Kidney tubule cell (primary cell): ENCODE results near the gene MBOAT1.
A peak's percentile ranks its signal among the peaks of the same experiment; 100 is the strongest.
"Not testable (repeated sequence)": the region's sequence is repeated elsewhere in the genome, so short reads cannot be mapped to it uniquely, and the experiment has no call there.

Source experiments
- DNase-seq: peaks from one replicate; pipeline ENCODE4 v3.0.0-alpha.2; 2018; ENCODE audit warnings: low spot score

MBOAT1 gene

DNA sequence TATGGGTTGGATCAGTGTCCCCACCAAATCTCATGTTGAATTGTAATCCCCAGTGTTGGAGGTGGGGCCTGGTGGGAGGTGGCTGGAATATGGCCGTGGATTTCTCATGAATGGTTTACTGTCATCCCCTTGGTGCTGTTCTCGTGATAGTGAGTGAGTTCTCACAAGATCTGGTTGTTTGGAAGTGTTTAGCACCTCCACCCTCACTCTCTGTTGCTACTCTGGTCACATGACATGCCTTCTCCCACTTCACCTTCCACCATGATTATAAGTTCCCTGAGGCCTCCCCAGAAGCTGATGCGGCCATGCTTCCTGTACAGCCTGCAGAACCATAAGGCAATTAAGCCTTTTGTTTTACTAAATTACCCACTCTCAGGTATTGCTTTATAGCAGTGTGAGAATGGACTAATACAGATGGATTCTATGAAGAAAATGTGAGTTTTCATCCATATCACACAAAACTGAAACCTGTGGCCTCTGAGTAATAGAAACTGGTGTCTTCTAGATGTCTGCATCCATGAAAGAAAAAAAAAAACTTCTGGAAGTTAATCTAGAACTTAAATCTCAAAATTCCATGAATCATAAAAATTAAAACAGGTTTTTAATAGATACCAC, 39.3 kb downstream of the MBOAT1 start:
- DNase-seq = no peak

DNA sequence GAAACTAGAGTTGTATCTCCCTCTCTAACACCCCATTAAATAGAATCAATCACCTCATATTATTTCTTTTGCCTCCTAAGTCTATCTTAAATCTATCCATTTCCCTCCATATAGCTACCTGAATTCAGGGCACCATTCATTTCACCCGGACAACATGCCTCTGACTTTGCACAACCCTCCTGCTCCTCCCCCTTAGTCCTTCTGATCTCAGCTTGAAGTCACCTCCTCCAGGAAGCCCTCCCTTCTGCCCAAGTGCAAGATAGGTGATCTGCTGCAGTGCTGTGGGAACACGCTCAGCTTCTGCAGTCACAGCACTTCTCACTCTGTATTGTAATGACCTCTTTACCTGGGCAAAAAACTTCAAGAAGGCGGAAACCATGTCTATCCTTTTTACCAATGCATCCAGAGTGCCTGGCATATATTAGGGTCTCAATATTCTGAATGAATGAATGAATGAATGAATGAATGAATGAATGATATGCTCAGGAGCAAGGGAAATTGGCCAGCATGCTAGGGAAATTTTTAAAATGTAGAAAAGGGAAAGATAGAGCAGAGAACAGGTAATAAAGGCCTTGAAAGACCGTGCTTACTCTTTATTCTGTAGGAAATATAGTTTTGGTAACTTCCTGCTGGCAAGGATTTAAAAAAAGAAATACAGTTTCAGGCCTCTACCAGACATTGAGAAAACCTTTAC, 41.7 kb downstream of the MBOAT1 start:
- no peak for DNase-seq

DNA sequence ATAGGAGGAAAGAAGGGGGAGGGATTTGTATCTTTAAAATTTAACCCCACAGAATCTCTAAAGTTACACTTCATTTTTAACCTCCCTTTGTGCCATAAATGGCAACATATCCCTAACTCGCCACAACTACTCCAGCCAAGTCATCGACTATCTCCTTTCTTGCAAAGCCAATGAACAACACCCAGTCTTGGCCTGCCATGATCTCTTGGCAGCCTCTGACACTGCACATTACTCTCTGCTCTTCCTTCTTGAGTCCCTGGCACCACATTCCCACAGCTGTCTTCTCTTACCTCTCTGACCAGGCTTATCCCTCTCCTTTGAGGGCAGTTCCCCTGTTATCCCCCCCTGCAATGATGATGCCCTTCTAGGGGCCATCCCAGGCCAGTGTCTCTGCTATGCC, 42.5 kb downstream of the MBOAT1 start:
- DNase-seq = no peak

DNA sequence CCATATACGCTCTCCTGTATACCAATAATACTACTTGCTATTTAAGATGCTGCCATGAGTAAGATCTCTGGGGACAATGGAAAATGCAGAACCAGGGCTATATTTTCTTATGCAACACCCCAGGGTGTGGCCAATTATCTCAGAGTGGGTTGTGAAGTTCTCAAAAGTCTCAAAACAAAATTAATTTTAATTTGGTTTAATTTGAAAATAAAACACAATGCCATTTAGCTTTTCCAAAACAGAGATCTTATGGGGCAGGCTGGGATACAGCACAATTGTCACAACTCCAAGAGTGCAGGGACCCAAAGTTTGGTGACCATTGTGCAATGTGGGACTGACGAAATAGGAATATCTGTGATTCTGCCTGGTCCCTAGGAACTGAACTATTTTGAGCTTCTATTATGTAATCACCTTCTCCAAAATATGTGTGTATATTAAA, 43.1 kb downstream of the MBOAT1 start:
- no peak for DNase-seq

GRCh38 chr6:20168690-20169089, 43.6 kb downstream of the MBOAT1 start:
- no peak for DNase-seq

DNA sequence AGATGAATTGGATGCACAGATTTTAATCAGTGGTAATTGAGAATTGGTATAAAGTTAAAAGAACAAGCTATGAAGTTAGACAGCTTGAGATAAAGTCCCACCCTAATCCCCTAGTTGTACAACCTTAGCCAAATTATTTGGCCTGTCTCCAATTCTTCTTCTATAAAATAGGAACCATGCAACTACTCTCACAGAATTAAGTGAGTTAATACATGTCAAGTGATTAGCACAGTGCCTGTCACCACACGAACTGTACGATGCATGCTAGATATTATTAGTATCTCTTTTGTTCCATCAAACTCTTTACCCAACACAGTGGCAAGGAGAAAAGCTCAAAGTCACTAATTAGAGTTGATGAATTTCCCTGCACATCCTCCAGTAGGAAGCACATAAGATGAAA, 44.7 kb downstream of the MBOAT1 start:
- no peak for DNase-seq

DNA sequence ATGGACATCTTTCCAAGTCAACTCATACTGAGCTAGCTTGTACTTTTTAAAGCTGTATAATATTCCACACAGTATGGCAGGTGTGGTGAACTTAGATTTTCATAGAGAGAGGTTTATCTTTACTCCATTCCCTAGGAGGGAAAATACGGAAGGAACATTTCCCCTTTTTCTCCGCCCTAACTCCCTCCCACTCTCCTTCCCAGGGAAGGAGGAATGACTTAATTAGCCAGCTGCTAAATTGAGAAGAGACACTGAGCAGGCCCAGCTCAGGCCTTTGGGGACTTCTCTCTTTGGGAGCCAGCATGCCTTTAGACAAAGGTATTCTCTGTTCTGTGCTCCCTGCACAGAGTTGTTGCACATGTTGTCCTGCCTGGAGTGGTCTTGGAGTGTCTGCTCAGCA, 46.1 kb downstream of the MBOAT1 start:
- no peak for DNase-seq

DNA sequence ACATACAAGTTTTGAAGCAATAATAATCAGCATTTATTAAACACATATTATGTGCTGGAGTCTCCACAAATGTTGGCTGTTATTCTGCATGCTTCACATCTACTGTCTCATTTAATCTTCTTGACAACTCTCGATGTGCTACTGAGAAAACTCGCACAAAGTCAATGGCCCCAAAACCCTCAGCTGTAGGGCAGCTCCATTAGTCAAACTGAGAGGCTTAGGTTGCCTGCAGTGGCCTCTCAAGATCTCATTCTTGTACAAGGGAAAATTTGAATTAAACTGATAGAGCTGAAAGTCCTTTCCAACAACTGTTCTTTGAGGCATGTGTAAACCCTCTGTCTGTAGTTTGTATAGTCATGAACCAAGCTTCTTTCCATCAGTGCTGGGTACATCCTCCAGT, 49.8 kb downstream of the MBOAT1 start:
- DNase-seq = no peak

GRCh38 chr6:20160541-20161283, 51.6 kb downstream of the MBOAT1 start:
- no peak for DNase-seq

DNA sequence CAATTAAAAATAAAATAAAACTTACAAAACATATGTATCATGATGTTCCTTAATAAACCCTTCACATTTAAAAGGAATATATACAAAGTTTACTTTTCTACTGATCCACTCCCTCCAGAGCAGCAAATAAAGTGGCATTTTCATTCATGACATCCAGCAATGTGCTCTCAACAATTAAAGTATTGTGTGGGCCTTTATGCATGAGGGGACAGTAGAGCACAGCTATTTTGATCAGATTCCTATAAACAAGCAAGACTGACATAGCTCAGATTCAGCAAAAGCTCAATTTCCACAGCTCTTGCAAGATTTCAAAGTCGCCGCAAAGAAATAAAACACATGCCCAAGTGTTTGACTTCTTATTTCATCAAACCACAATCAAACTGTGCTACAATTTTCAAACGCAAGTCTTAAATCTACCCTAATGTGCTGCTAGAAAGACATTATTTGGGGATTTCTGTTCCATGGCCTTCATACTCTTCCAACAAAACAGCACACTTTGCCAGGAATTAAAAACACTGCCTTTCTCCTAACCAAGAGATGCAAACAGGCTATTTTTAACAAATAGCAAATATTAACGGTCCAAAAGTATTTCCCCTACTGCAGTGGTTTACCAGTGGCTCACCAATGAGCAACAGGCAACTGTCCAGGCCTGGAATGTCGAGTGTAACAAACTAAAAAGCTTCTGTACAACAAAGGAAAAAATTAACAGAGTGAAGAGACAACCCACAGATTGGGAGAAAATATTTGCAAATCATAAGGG, 52.3 kb downstream of the MBOAT1 start:
- DNase-seq = no peak

DNA sequence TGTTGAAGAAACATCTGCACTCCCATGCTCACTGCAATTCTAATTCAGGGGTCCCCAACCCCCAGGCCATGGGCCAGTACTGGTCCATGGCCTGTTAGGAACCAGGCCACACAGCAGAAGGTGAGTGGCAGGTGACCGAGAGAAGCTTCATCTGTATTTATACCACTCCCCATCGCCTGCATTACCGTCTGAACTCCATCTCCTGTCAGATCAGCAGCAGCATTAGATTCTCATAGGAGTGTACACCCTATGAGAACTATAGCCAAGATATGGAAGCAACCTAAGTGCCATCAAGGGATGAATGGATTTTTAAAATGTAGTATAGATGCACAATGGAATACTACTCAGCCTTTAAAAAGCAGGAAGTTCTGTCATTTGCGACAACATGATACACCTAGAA, 53.2 kb downstream of the MBOAT1 start:
- no peak for DNase-seq

DNA sequence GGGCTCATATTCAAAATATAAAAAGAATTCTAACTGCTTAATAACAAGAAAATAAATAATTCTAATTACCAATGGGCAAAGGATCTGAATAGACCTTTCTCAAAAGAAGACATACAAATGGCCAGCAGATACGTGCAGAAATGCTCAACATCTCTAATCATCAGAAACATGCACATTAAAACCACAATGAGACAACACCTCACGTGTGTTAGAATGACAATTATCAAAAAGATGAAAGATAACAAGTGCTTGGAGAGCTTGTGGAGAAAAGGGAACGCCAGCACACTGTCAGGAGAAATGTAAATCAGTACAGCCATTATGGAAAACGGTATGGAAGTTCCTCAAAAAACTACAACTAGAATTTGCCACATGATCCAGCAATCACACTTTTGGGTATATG, 53.6 kb downstream of the MBOAT1 start:
- no peak for DNase-seq

- no peak for DNase-seq
Measured at GRCh38 chr6:20156824-20157223, 55.4 kb downstream of the MBOAT1 start.

DNA sequence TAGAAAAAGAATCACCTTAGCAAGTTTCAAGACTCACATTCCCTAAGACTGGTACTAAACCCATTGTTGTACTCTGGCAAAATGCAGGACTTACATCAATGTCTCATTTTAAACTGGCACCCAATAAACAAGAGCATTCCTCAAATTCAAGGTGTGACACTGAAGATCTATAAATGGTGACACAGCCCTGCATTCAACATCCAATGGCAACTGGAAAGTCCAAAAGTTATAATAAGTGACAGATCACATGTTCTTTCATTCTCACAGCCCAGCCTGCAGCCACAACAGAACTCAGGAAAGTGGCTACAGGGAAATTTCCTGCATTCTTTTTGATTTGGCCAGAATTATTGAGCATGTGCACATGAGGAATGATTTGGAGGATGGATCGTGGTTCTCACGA, 57.5 kb downstream of the MBOAT1 start:
- peak; percentile 59 for DNase-seq

GRCh38 chr6:20153194-20153593, 59.1 kb downstream of the MBOAT1 start:
- DNase-seq = no peak

GRCh38 chr6:20148433-20148832, 63.8 kb downstream of the MBOAT1 start:
- DNase-seq = no peak

DNA sequence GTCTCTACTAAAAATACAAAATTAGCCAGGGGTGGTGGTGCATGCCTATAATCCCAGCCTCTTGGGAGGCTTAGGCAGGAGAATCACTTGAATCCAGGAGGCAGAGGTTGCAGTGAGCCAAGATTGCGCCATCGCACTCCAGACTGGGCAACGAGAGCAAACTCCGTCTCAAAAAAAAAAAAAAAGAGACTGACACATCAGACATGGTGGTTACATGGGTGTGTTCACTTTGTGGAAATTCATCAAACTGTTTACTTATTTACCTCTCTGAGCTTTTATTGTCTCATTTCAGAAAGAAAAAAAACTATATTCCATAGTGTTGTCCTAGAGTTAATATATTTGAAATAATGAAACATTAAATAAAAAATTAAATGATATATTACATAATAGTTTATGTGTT, 64.8 kb downstream of the MBOAT1 start:
- DNase-seq = no peak

- not testable (repeated sequence) for DNase-seq
Measured at GRCh38 chr6:20146831-20147230, 65.4 kb downstream of the MBOAT1 start.

DNA sequence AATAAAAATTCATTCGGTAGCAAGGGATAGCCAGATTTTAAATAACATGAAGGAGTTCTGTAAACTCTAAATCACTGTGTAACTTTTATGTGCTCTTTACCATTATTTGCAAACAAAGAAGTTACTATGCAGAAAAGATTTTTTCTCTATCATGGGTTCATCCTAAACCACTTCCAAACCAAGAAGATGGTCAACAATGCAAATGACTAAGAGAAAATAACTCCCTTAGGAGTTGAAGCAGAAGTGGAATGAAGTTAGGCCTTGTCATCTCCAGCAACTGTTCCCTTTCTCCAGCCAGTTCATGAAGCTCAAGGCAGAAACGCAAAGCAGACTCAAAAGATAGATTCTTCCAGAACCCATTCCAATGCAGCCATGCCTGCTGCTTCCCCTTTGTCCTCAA, 66.0 kb downstream of the MBOAT1 start:
- DNase-seq = no peak

GRCh38 chr6:20142866-20143265, 69.4 kb downstream of the MBOAT1 start:
- DNase-seq = no peak

- DNase-seq = no peak
Measured at GRCh38 chr6:20141931-20142330, 70.3 kb downstream of the MBOAT1 start.

GRCh38 chr6:20139127-20139963, 72.9 kb downstream of the MBOAT1 start:
- not testable (repeated sequence) for DNase-seq
